Heart left ventricle (tissue), 16 donors: ENCODE results near the gene DPM1. TPM values are rescaled to one million over a fixed set of nuclear protein-coding genes. Genes with fewer than 3 reads are reported as not detected.
A peak's percentile ranks its signal among the peaks of the same experiment; 100 is the strongest.

Source experiments
- ATAC-seq, 4 donors: fragments of 200-7000 bp; cut with Tn5 transposase; one replicate each; pipeline ENCODE4 v1.9.1; 2020 to 2022; ENCODE audit warnings: moderate library complexity in 4 of 4, mild to moderate bottlenecking in 3 of 4, moderate number of reproducible peaks in 1 of 4
- DNase-seq, 5 donors: peaks; one replicate each; pipeline ENCODE4 v3.0.0-alpha.2; 2020
- H3K27ac ChIP-seq, 12 donors: fragments of 200-600 bp; sonication (generic) in 4 of 12; one replicate each; pipeline versions ENCODE4 v1.5.0 to v1.8.0; 2016 to 2022; ENCODE audit warnings: mild to moderate bottlenecking in 2 of 12
- H3K27me3 ChIP-seq, 9 donors: fragments of 200-600 bp; sonication (generic) in 2 of 9; one replicate each; pipeline versions ENCODE4 v1.5.1 to v1.8.0; 2016 to 2022; ENCODE audit warnings: mild to moderate bottlenecking in 3 of 9
- H3K36me3 ChIP-seq, 9 donors: fragments of 200-600 bp; sonication (generic) in 2 of 9; one replicate each; pipeline versions ENCODE4 v1.5.0 to v1.8.0; 2018 to 2022; ENCODE audit warnings: mild to moderate bottlenecking in 2 of 9
- H3K4me1 ChIP-seq, 12 donors: fragments of 200-600 bp; sonication (generic) in 4 of 12; one replicate each; pipeline versions ENCODE4 v1.5.0 to v1.8.0; 2016 to 2022; ENCODE audit warnings: mild to moderate bottlenecking in 3 of 12
- H3K4me3 ChIP-seq, 12 donors: fragments of 200-600 bp; sonication (generic) in 4 of 12; one replicate each; pipeline versions ENCODE4 v1.5.0 to v1.8.0; 2017 to 2022; ENCODE audit warnings: mild to moderate bottlenecking in 9 of 12, moderate library complexity in 4 of 12
- H3K9me3 ChIP-seq, 12 donors: fragments of 200-600 bp; sonication (generic) in 4 of 12; one replicate each; pipeline versions ENCODE4 v1.5.0 to v1.8.0; 2016 to 2022; ENCODE audit warnings: mild to moderate bottlenecking in 1 of 12
- POLR2A ChIP-seq, 2 donors: fragments of 450-650 bp; IDR thresholded peaks; one replicate each; pipeline ENCODE4 v1.6.1; 2017; ENCODE audit warnings: antibody characterized with exemption in 2 of 2, mild to moderate bottlenecking in 2 of 2, moderate library complexity in 2 of 2
- WGBS, 4 donors: extraction: QIAGEN DNeasy Blood & Tissue Kit in 2 of 4; methylation state at CpG; one replicate each; pipeline versions ENCODE4 v1.1.5 to v1.1.7; 2013 to 2018; 5-methylcytosine and 5-hydroxymethylcytosine counted together
- intact Hi-C, 10 donors: fragments of 100-400 bp; cut with DNase I; formaldehyde crosslinking; loops; one replicate each; pipeline versions ENCODE4 v1.11.1 to v1.14.2; 2022
- polyA plus RNA-seq, 2 donors: library from polyadenylated mRNA; stranded (reverse); fragments of 200-250 nt; gene quantifications; one replicate each; pipeline ENCODE4 v1.2.3, GENCODE V29; 2013
- total RNA-seq, 9 donors: library from RNA; depleted of rRNA in 2 of 9; stranded (reverse); fragments of >200 nt in 2 of 9; fragmentation: NEBNext Ultra II Directional in 3 of 9; extraction: Animal tissue kit (Norgen Biotek cat#: 25700) in 3 of 9; gene quantifications; one replicate each; pipeline versions ENCODE4 v1.1.0 to v1.2.4, GENCODE V29; 2016 to 2023
- TF ChIP-seq, protein P1 (sequence below), 12 donors: fragments of 200-600 bp; sonication (generic) in 4 of 12; IDR thresholded peaks; one replicate each; pipeline versions ENCODE4 v1.5.0 to v1.8.0; 2018 to 2022; ENCODE audit warnings: antibody characterized with exemption in 12 of 12, mild to moderate bottlenecking in 5 of 12
- donor health status: ischemic (EF 13 %, LVEDD 7.1; RV severe dilation, severe dysfunction).
- donor health status: healthy with polysubstance abuse.
- donor health status: DM: no; HTN: yes; CAD: no.
- donor health status: DM: no; HTN: no; CAD: no.
- donor health status: ischemic (EF 25% LVEDD 6.9; RV normal size, moderate dysfunction).
- donor health status: ischemic (EF 25% LVEDD 5.7; RV mildly dilated, moderate dysfunction).
- donor health status: healthy.
- donor health status: DM: yes; HTN: yes; CAD: no.
- donor health status: ischemic (EF 35%, LVEDD 5.7; RV mildly dilated, moderate dysfunction).
- donor health status: nonischemic (EF 11% LVEDD 7.7; RV severe dilation, severe dysfunction).
- donor health status: DM: yes; HTN: yes; CAD: no.
- donor health status: PGD.
- donor health status: ischemic (EF 29% LVEDD 5.4; RV normal size, mild dysfunction).
- donor health status: nonischemic (EF 23%, LVEDD 6.1; RV moderate dilation, normal function).

The DPM1 gene
- total and polyA plus RNA-seq, 11 donors = 32.5 to 58.2 (median 49.5) TPM

- TF ChIP-seq, protein P1, sequence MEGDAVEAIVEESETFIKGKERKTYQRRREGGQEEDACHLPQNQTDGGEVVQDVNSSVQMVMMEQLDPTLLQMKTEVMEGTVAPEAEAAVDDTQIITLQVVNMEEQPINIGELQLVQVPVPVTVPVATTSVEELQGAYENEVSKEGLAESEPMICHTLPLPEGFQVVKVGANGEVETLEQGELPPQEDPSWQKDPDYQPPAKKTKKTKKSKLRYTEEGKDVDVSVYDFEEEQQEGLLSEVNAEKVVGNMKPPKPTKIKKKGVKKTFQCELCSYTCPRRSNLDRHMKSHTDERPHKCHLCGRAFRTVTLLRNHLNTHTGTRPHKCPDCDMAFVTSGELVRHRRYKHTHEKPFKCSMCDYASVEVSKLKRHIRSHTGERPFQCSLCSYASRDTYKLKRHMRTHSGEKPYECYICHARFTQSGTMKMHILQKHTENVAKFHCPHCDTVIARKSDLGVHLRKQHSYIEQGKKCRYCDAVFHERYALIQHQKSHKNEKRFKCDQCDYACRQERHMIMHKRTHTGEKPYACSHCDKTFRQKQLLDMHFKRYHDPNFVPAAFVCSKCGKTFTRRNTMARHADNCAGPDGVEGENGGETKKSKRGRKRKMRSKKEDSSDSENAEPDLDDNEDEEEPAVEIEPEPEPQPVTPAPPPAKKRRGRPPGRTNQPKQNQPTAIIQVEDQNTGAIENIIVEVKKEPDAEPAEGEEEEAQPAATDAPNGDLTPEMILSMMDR (IDR thresholded peaks at IDR 0.05) = no peak
- no peak for TF ChIP-seq POLR2A (IDR thresholded peaks at IDR 0.05)
- H3K9me3 ChIP-seq = no peaks in the 10 kb centered on the region
- no peak overlapping the region for H3K4me3 ChIP-seq
- H3K27me3 ChIP-seq = no peaks in the 10 kb centered on the region
- 86 to 100% (median 95%) methylated on average over 1 of the region's 1 CpG for WGBS, 4 donors
- peaks cover 0 to 23% (median 14%) of the 10 kb centered on the region in 12 donors for H3K4me1 ChIP-seq
- H3K36me3 ChIP-seq = peaks cover 0 to 62% (median 59%) of the 10 kb centered on the region in 9 donors
- intact Hi-C loops = loop anchor here in 1 of 10 donors (5.0 kb wide), 1 partner anchor 141 kb away; no protein-coding TSS in a partner anchor
- DNase-seq (no peak), ATAC-seq (no peak)
- H3K27ac ChIP-seq = no peak overlapping the region
Observed at GRCh38 chr20:50933589-50933988, 24.7 kb downstream of the DPM1 start.

DNA sequence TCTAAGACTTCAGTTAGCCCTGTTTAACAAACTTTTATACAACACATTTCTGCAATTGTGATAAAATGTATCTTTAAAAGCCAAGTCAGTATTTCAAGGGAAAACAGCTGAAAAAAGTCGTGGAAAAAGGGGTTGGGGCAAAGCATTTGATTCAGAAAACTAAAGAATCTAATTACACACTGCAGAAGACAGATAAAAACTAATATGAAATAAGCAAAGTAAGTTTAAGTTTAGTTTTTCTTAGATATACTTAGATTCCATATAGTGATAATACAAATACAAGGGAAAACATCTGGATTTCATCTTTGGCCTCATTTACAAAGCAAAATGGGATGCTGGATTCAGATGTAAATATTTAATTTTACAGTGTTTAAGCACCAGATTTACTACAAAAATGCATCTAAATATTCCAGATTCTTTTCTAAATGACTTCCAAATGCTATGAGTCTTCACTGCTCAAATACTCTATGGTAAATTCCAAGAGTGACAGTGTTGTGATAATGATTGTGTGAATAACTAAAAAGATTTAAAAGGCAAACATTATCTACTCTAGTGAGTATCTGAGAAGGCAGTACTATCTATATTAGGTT, 25.5 kb downstream of the DPM1 start:
- Histone ChIP-seq H3K4me1 (peaks cover 0 to 31% (median 21%) of the 10 kb centered on the region in 12 donors), H3K4me3 (no peak overlapping the region), H3K27me3 (no peaks in the 10 kb centered on the region), H3K9me3 (no peaks in the 10 kb centered on the region), H3K27ac (peak overlapping the region in 1 of 12 donors; percentile 99), H3K36me3 (peaks cover 0 to 63% (median 59%) of the 10 kb centered on the region in 9 donors)
- 68 to 84% (median 74%) methylated on average over 1 of the region's 1 CpG for WGBS, 4 donors
- ATAC-seq (no peak), DNase-seq (no peak)
- intact Hi-C loops = loop anchor here in 1 of 10 donors (5.0 kb wide), 1 partner anchor 140 kb away; no protein-coding TSS in a partner anchor
- no peak for TF ChIP-seq POLR2A (IDR thresholded peaks at IDR 0.05)
- TF ChIP-seq, protein P1 (IDR thresholded peaks at IDR 0.05) = no peak

DNA sequence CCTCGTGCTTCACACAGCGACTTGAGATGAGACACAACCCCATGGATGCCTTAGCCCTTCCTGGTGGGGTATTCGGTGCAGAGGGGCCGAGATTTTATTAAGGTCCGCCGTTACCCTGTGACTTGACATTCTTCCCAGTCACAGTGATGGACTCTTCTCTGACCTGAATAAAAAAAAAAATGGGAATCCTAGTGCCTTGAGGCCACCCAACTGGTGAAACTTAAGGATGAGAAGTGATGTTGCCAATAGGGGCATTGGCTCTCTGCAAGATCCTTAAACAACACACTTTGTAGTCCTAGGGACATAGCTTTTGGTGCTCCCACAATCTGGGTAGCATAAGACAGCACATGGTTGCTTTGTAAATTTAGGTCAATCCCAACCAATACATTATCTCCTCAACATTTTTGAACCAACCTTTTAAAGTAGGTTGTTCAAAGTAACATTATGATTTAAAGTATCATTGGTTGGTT, 26.3 kb downstream of the DPM1 start:
- H3K9me3 ChIP-seq = no peaks in the 10 kb centered on the region
- H3K4me3 ChIP-seq = peak overlapping the region in 11 of 12 donors; percentile 59 to 92 (median 68)
- TF ChIP-seq, protein P1 (IDR thresholded peaks at IDR 0.05) = no peak
- no peak for TF ChIP-seq POLR2A (IDR thresholded peaks at IDR 0.05)
- no peaks in the 10 kb centered on the region for H3K27me3 ChIP-seq
- ATAC-seq (no peak), DNase-seq (no peak)
- H3K4me1 ChIP-seq = peaks cover 0 to 38% (median 23%) of the 10 kb centered on the region in 12 donors
- intact Hi-C loops = loop anchor here in 1 of 10 donors (5.0 kb wide), 1 partner anchor 140 kb away; no protein-coding TSS in a partner anchor
- 26 to 44% (median 41%) methylated on average over 4 to 6 of the region's 6 CpGs for WGBS, 4 donors
- H3K36me3 ChIP-seq = peaks cover 0 to 62% (median 53%) of the 10 kb centered on the region in 9 donors
- H3K27ac ChIP-seq = peak overlapping the region; percentile 94 to 100 (median 99)

- ATAC-seq (peak; percentile 84 to 93 (median 87)), DNase-seq (peak; percentile 91 to 95 (median 92))
- Histone ChIP-seq H3K36me3 (peaks cover 0 to 56% (median 47%) of the 10 kb centered on the region in 9 donors), H3K4me1 (peaks cover 0 to 44% (median 24%) of the 10 kb centered on the region in 12 donors), H3K27ac (peak within 1 kb of the TSS; percentile 94 to 100 (median 99)), H3K4me3 (peak within 1 kb of the TSS; percentile 71 to 92 (median 78)), H3K27me3 (no peaks in the 10 kb centered on the region), H3K9me3 (no peaks in the 10 kb centered on the region)
- WGBS, 4 donors = 0 to 2% (median 1%) methylated on average over 20 to 58 of the region's 58 CpGs
- peak in 1 of 2 donors; percentile 56 for TF ChIP-seq POLR2A (IDR thresholded peaks at IDR 0.05)
- TF ChIP-seq, protein P1 (IDR thresholded peaks at IDR 0.05) = peak; percentile 51 to 87 (median 76)
- intact Hi-C loops = loop anchor here in 5 of 10 donors (1.0 to 5.0 kb wide), 6 partner anchors 27 to 139 kb away; partner anchors contain the start of genes DPM1 (in 3 of the 5), MOCS3 (in 3 of the 5) and BCAS4 (in 1 of the 5)
Observed at GRCh38 chr20:50931306-50932015, 26.9 kb downstream of the DPM1 start, which contains the start of gene ADNP. ADNP (minus strand) TSS chr20:50931437; CDS start chr20:50903996, 27,441 bp downstream.
